GM13976 (cell line): ENCODE measurements around the gene RIN3.

Experiments used
- DNase-seq: peaks from one replicate; pipeline ENCODE4 v3.0.0; 2012; ENCODE audit warnings: low spot score
- in situ Hi-C: fragments of 300-500 bp; cut with MboI; formaldehyde crosslinking; loops from one replicate; pipeline ENCODE4 v1.12.0; 2022; ENCODE audit warnings: low sequenced_read_pairs, mixed read lengths, inconsistent platforms; ENCODE audit not compliant: unreplicated experiment
- TF ChIP-seq, protein P1 (sequence below): IDR thresholded peaks from 2 replicates; pipeline ENCODE4 v1.5.1; 2012; ENCODE audit warnings: borderline replicate concordance, mild to moderate bottlenecking; ENCODE audit not compliant: insufficient read depth; ENCODE audit errors: extremely low read depth, missing control alignments, control extremely low read depth

RIN3 gene

DNA sequence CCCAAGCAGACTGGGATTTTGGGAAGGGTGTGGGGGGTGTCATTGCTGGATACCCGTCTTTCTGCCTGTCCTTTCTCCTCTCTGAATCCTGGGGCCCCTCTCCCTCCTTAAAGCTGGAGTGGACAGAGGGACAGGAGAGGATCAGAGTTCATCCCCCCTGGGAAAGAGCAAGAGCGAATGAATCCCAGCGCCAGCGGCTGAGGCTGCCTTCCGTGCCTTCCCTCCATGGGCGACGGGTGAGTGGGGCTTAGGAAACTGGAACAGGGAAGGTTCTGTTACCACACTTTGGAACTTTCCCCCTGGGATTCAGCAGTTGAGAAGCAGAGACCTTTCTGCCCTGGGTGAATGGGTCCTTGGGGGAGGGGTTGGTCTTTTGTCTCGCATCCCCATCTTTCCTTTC is 16.2 kb upstream of the RIN3 start:
- TF ChIP-seq, protein P1, sequence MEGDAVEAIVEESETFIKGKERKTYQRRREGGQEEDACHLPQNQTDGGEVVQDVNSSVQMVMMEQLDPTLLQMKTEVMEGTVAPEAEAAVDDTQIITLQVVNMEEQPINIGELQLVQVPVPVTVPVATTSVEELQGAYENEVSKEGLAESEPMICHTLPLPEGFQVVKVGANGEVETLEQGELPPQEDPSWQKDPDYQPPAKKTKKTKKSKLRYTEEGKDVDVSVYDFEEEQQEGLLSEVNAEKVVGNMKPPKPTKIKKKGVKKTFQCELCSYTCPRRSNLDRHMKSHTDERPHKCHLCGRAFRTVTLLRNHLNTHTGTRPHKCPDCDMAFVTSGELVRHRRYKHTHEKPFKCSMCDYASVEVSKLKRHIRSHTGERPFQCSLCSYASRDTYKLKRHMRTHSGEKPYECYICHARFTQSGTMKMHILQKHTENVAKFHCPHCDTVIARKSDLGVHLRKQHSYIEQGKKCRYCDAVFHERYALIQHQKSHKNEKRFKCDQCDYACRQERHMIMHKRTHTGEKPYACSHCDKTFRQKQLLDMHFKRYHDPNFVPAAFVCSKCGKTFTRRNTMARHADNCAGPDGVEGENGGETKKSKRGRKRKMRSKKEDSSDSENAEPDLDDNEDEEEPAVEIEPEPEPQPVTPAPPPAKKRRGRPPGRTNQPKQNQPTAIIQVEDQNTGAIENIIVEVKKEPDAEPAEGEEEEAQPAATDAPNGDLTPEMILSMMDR = no peak
- in situ Hi-C loops = no loop called here
- DNase-seq = no peak

DNA sequence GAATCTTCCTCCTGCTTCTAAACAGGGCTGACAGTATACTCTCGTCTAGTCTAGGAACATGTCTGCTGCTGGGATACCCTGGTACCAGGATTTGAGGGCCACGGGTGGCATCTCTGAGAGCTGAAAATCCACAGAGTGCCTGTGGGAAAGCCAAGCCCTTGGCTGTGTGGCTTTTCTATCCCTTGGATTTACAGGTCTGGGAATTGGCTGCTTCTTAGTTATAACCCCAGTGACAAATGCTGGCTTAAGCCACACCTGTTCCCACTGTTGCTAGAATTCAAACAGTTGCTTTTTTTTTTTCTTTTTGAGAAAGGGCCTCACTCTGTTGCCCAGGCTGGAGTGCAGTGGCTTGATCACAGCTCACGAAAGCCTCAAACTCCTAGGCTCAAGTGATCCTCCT is 14.3 kb upstream of the RIN3 start:
- in situ Hi-C loops = no loop called here
- DNase-seq = no peak
- TF ChIP-seq, protein P1 = no peak

DNA sequence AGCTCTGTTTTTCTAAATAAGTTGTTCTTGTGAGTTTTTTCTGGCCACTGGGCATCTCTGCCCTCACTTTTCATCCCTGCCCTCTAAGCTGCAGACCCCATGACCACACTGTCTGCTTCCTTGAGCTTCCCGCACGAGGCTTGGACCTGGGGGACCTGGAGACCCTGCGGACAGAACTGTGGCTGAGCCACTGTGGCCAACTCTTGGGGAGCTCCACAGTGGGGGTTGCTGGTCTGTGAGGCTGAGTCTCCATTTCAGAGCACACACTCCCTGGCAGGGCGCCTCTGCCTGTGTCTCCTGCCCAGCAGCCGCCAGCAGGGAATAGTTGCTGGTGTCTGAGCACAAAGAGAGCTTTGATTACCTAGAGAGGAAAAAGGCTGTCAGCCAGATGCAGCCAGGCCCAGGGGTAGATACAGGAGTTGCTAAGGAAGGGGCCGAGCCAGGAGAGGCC is 13.1 kb upstream of the RIN3 start:
- in situ Hi-C loops = no loop called here

DNA sequence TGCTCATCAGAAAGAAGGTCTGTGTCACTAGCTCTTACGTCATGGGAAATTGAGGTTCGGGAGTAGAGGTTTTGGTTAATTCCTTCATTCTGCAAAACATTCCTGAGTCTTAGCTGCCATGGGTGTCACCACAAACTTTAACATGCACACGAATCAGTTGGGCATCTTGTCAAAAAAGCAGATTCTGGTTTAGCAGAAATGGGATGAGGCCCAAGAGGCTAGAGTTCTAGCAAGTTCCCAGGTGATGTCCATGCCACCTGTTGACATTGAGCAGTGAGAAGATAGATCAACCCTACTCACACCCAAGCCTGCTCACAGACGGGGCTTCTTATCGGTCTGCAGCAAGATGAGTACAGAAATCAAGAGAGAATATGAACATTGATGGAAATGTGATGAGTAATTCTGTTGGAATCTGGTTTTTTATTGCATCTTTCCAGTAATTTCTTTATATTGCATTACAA is 11.7 kb upstream of the RIN3 start:
- in situ Hi-C loops = no loop called here
- DNase-seq = no peak
- TF ChIP-seq, protein P1 = no peak

More for the DNA sequence above, 13.1 kb upstream of the RIN3 start:
- no peak for DNase-seq
- TF ChIP-seq, protein P1 = no peak

DNA sequence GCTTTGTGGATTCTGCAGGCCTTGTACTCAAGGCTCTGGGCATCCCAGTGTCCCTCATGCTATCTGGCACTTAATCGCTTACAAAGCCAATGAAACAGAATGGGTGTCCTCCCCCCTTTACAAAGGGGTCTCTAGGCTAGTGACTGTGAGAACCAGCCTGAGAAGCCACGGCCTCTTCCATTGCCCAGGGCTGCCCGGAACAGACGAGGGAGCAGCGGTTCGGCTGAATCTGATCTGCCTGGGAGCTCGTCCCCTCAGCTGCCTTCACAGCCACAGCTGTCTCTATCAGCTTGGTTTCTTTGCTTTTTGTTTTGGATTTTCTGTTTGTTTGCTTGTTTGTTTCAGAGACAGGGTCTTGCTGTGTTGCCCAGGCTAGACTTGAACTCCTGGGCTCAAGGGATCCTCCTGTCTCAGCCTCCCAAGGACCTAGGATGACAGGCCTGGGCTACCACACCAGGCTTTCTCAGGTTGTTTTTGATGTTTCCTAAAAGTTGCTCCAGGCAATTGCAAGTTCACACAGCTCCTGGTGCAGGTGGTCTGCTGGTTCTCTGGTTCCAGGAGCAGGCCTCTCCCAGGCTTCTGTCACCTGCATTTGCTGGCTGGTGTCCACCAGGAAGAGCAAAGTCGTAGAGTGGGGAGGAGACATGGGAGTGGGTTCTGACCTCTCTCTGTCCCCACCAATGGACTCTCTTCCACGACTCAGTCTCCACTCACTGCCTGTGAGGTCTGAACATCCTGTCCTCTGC is 10.9 kb upstream of the RIN3 start:
- TF ChIP-seq, protein P1 = no peak
- in situ Hi-C loops = no loop called here
- no peak for DNase-seq

DNA sequence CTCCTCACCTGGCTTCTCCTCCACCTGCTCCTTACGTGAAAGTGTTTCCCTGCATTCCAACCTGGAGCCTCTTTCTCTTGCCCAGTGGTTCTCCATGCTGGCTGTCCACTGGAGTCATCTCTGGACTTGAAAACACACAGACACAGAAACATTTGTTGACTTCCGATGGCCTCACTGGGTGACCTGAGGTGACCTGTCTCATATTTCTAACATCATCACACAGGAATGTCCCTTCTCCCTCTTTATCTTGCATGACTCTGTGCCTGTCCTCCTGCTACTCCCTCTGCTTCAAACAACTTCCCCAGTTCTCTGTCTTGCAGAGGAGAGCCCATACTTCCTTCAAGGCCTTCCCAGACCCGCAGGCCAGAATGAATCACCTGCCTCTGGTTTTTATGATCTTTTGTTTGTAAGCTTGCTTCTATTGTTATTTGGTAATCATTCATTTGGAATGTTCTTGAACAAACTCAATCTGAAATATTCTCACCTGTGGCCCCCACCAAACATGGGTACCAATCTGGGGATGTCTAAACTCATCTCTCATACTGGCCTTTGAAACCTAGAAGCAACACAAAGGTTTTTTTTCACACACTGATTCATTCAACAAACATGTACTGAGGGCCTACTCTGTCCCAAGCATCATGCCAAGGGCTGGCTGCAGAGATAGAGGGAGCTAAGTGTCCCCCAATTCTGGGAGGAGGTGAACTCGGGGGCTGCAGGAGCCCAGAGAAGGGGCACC is 9.7 kb upstream of the RIN3 start:
- TF ChIP-seq, protein P1 = no peak
- no peak for DNase-seq

More for the DNA sequence above, 9.7 kb upstream of the RIN3 start:
- in situ Hi-C loops = no loop called here
